Smooth muscle cell (in vitro differentiated cells): ENCODE data around the gene MTHFD2. TPM values are rescaled to one million over a fixed set of nuclear protein-coding genes. Genes with fewer than 3 reads are reported as not detected.

Experiments used
- DNase-seq: peaks from one replicate; lab custom pipeline; 2025; ENCODE audit not compliant: unreplicated experiment; lab: John Stamatoyannopoulos, UW
- H2AFZ ChIP-seq: fragments of 200-600 bp; sonication (generic); 2 replicates; pipeline ENCODE4 v1.6.0; 2016; ENCODE audit warnings: antibody characterized with exemption, low read depth, mild to moderate bottlenecking
- H3F3A ChIP-seq: fragments of 200-600 bp; sonication (generic); 2 replicates; pipeline ENCODE4 v1.6.0; 2017; ENCODE audit warnings: antibody characterized with exemption, low read depth
- H3K27ac ChIP-seq: fragments of 200-600 bp; sonication (generic); 2 replicates; pipeline ENCODE4 v1.5.1; 2016; ENCODE audit warnings: low read depth, mild to moderate bottlenecking
- H3K27me3 ChIP-seq: fragments of 200-600 bp; sonication (generic); 2 replicates; pipeline ENCODE4 v1.6.1; 2016; ENCODE audit warnings: low read depth, mild to moderate bottlenecking
- H3K36me3 ChIP-seq: fragments of 200-600 bp; sonication (generic); 2 replicates; pipeline ENCODE4 v1.5.1; 2016; ENCODE audit warnings: low read depth
- H3K4me1 ChIP-seq: fragments of 200-600 bp; sonication (generic); 2 replicates; pipeline ENCODE4 v1.5.1; 2016; ENCODE audit warnings: low read depth
- H3K4me2 ChIP-seq: fragments of 200-600 bp; sonication (generic); 2 replicates; pipeline ENCODE4 v1.6.0; 2016; ENCODE audit warnings: mild to moderate bottlenecking
- H3K4me3 ChIP-seq: fragments of 200-600 bp; sonication (generic); 2 replicates; pipeline ENCODE4 v1.5.1; 2016; ENCODE audit warnings: mild to moderate bottlenecking
- H3K79me2 ChIP-seq: fragments of 200-600 bp; sonication (generic); 2 replicates; pipeline ENCODE4 v1.6.0; 2016; ENCODE audit warnings: low read depth, mild to moderate bottlenecking
- H3K9ac ChIP-seq: fragments of 200-600 bp; sonication (generic); 2 replicates; pipeline ENCODE4 v1.6.0; 2016; ENCODE audit warnings: low read depth
- H3K9me3 ChIP-seq: fragments of 200-600 bp; sonication (generic); replicated peaks from 2 replicates; pipeline ENCODE4 v1.5.1; 2016; ENCODE audit warnings: low read depth
- H4K20me1 ChIP-seq: fragments of 200-600 bp; sonication (generic); 2 replicates; pipeline ENCODE4 v1.6.0; 2016; ENCODE audit warnings: low read depth
- WGBS: methylation state at CpG from one replicate; pipeline ENCODE4 v1.1.7; 2016; ENCODE audit warnings: low lambda C conversion rate; 5-methylcytosine and 5-hydroxymethylcytosine counted together
- polyA plus RNA-seq: library from polyadenylated mRNA; unstranded; fragments of >200 nt; fragmentation: Nextera tagmentation; extraction: Ambion mirVana; gene quantifications from 2 replicates; pipeline ENCODE4 v1.2.1, GENCODE V29; 2016
- total RNA-seq: library from RNA; depleted of rRNA; stranded (reverse); fragments of >200 nt; gene quantifications from 2 replicates; pipeline ENCODE4 v1.2.3, GENCODE V29; 2014
- TF ChIP-seq, protein P1 (sequence below): fragments of 200-600 bp; sonication (generic); IDR thresholded peaks from 2 replicates; pipeline ENCODE4 v1.5.1; 2017; ENCODE audit warnings: borderline replicate concordance, mild to moderate bottlenecking, antibody characterized with exemption; ENCODE audit not compliant: insufficient read depth, poor library complexity, severe bottlenecking

MTHFD2 gene
- total and polyA plus RNA-seq, 2 experiments from 2014 or later = 63.6 to 136 TPM

GRCh38 chr2:74222300-74222650, 23.9 kb downstream of the MTHFD2 start:
- H3K27ac ChIP-seq = no peak overlapping the region
- no peak overlapping the region for H2AFZ ChIP-seq
- no peak overlapping the region for H3K4me2 ChIP-seq
- no peak for DNase-seq
- no peaks in the 10 kb centered on the region for H3K79me2 ChIP-seq
- H3K27me3 ChIP-seq = no peaks in the 10 kb centered on the region
- 95% methylated on average over 6 of the region's 6 CpGs for WGBS
- TF ChIP-seq, protein P1, sequence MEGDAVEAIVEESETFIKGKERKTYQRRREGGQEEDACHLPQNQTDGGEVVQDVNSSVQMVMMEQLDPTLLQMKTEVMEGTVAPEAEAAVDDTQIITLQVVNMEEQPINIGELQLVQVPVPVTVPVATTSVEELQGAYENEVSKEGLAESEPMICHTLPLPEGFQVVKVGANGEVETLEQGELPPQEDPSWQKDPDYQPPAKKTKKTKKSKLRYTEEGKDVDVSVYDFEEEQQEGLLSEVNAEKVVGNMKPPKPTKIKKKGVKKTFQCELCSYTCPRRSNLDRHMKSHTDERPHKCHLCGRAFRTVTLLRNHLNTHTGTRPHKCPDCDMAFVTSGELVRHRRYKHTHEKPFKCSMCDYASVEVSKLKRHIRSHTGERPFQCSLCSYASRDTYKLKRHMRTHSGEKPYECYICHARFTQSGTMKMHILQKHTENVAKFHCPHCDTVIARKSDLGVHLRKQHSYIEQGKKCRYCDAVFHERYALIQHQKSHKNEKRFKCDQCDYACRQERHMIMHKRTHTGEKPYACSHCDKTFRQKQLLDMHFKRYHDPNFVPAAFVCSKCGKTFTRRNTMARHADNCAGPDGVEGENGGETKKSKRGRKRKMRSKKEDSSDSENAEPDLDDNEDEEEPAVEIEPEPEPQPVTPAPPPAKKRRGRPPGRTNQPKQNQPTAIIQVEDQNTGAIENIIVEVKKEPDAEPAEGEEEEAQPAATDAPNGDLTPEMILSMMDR = no peak
- H4K20me1 ChIP-seq = no peaks in the 10 kb centered on the region
- H3K4me1 ChIP-seq = no peaks in the 10 kb centered on the region
- H3F3A ChIP-seq = peaks cover 4% of the 10 kb centered on the region
- no peak overlapping the region for H3K9ac ChIP-seq
- no peaks in the 10 kb centered on the region for H3K9me3 ChIP-seq
- H3K36me3 ChIP-seq = no peaks in the 10 kb centered on the region
- H3K4me3 ChIP-seq = no peak overlapping the region

GRCh38 chr2:74223941-74224770, 25.7 kb downstream of the MTHFD2 start:
- Histone ChIP-seq H3K79me2 (no peaks in the 10 kb centered on the region), H4K20me1 (no peaks in the 10 kb centered on the region), H3K4me1 (no peaks in the 10 kb centered on the region), H2AFZ (no peak overlapping the region), H3K9me3 (no peaks in the 10 kb centered on the region), H3K4me3 (no peak overlapping the region), H3F3A (peaks cover 4% of the 10 kb centered on the region), H3K9ac (no peak overlapping the region), H3K27ac (no peak overlapping the region), H3K27me3 (no peaks in the 10 kb centered on the region), H3K4me2 (no peak overlapping the region), H3K36me3 (no peaks in the 10 kb centered on the region)
- no peak for DNase-seq
- WGBS = 92% methylated on average over 8 of the region's 8 CpGs
- TF ChIP-seq, protein P1 = no peak

GRCh38 chr2:74225698-74226459, 27.5 kb downstream of the MTHFD2 start:
- Histone ChIP-seq H3K9me3 (no peaks in the 10 kb centered on the region), H3F3A (peaks cover 4% of the 10 kb centered on the region), H3K9ac (no peak overlapping the region), H3K4me1 (no peaks in the 10 kb centered on the region), H3K27ac (no peak overlapping the region), H4K20me1 (no peaks in the 10 kb centered on the region), H2AFZ (no peak overlapping the region), H3K4me2 (no peak overlapping the region), H3K27me3 (no peaks in the 10 kb centered on the region), H3K79me2 (no peaks in the 10 kb centered on the region), H3K36me3 (no peaks in the 10 kb centered on the region), H3K4me3 (no peak overlapping the region)
- TF ChIP-seq, protein P1 = no peak
- DNase-seq = no peak
- 63% methylated on average over 4 of the region's 4 CpGs for WGBS
